Spleen (tissue), 7 donors: ENCODE measurements around the gene TSKU.

Experiments
- POLR2A ChIP-seq, 3 donors: fragments of 450-650 bp; IDR thresholded peaks; one replicate each; pipeline ENCODE4 v1.5.1; 2017; ENCODE audit warnings: antibody characterized with exemption in 3 of 3, mild to moderate bottlenecking in 1 of 3
- POLR2AphosphoS5 ChIP-seq, 3 donors: sonication (generic); formaldehyde crosslinking; IDR thresholded peaks; one replicate each; pipeline ENCODE4 v1.5.1; 2017; ENCODE audit warnings: antibody characterized with exemption in 3 of 3
- TF ChIP-seq, protein P1 (sequence below), 11 experiments: fragments of 200-600 bp in 7 of 11; fragments of 450-650 bp in 4 of 11; sonication (generic) in 4 of 11; IDR thresholded peaks in 8 of 11; conservative IDR thresholded peaks in 3 of 11; 1 replicate in 7 of 11; 2 replicates in 4 of 11; pipeline versions ENCODE4 v1.4.0 to v1.8.0; 2016 to 2021; ENCODE audit warnings: antibody characterized with exemption in 11 of 11, inconsistent platforms in 4 of 11, mild to moderate bottlenecking in 1 of 11
- donor health status: DM: no; HTN: no; CAD: no; lungs with moderate emphysema.
- donor health status: DM: no; HTN: no; CAD: no.
- donor health status: DM: no; HTN: no; CAD: no.

- TF ChIP-seq, protein P1, sequence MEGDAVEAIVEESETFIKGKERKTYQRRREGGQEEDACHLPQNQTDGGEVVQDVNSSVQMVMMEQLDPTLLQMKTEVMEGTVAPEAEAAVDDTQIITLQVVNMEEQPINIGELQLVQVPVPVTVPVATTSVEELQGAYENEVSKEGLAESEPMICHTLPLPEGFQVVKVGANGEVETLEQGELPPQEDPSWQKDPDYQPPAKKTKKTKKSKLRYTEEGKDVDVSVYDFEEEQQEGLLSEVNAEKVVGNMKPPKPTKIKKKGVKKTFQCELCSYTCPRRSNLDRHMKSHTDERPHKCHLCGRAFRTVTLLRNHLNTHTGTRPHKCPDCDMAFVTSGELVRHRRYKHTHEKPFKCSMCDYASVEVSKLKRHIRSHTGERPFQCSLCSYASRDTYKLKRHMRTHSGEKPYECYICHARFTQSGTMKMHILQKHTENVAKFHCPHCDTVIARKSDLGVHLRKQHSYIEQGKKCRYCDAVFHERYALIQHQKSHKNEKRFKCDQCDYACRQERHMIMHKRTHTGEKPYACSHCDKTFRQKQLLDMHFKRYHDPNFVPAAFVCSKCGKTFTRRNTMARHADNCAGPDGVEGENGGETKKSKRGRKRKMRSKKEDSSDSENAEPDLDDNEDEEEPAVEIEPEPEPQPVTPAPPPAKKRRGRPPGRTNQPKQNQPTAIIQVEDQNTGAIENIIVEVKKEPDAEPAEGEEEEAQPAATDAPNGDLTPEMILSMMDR (IDR thresholded peaks at IDR 0.05 in 8 of 11, conservative IDR thresholded peaks at IDR 0.05 in 3 of 11), result no peak
- TF ChIP-seq POLR2A (IDR thresholded peaks at IDR 0.05), result no peak
- no peak for TF ChIP-seq POLR2AphosphoS5 (IDR thresholded peaks at IDR 0.05)
Observed at GRCh38 chr11:76845069-76845468, 61.9 kb downstream of the TSKU start.
